ENCODE results near the gene TSSC4. TPM values are rescaled to one million over a fixed set of nuclear protein-coding genes. Genes with fewer than 3 reads are reported as not detected.

Gene TSSC4
- total and polyA plus RNA-seq, 9 of the 15 experiments (the other 6 are each of a cell fraction or from before 2014, with no cell fraction given), result 0.41 to 54.2 (median 11.0) TPM

DNA sequence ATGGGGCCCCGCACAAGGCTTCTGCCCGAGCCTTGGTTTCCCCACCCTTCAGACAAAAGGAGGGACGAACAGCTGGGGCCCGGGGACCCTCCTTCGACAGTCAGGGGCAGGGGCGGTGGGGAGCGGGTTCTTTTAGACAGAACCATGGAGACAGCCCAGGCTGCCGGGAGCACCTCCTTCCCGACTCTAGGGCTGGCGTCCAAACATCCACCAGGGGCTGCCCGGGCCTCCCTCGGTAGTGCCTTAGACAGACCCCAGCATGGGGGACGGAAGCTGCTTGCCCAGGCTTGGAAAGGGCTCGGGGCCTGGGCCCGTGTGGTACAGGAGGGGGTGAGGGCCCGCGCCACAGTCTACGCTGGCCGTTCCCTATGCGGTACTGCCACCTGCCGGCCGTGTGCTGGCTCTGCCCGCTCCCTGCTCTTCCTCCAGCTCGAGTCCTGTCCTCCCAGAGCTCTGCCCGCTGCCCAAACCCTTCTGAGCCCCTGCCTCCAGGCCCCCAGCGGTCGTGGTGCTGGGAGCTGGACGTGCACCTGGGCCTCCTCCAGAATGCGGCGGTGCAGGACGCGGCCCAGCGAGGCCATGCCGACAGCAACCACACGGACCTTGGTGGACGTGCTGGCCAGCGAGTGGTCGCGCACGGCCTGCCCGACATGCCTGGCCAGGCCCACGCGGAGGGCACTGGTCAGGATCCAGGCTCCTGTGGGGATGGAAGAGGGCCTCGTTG is 20.1 kb downstream of the TSSC4 start (continued):
- TF ChIP-seq PHTF2 (CRISPR knock-in tag; IDR thresholded peaks at IDR 0.05) (no peak), BCOR (IDR thresholded peaks at IDR 0.05) (no peak), RCOR1 (IDR thresholded peaks at IDR 0.05; ENCODE audit: borderline replicate concordance in 1 of 2, low read depth in 2 of 2, low read length in 2 of 2) (peak in 1 of 2 experiments; percentile 30; a peak in 1 of 4 replicates), NCOA6 (IDR thresholded peaks at IDR 0.05) (no peak), NUFIP1 (IDR thresholded peaks at IDR 0.05; ENCODE audit: partially characterized antibody) (no peak), XRCC3 (IDR thresholded peaks at IDR 0.05) (no peak), ZNF668 (CRISPR knock-in tag; IDR thresholded peaks at IDR 0.05) (no peak), ZBTB17 (CRISPR knock-in tag; IDR thresholded peaks at IDR 0.05) (no peak), HDAC2 (IDR thresholded peaks at IDR 0.05) (no peak), EHMT2 (IDR thresholded peaks at IDR 0.05) (no peak), TARDBP (IDR thresholded peaks at IDR 0.05) (no peak), ZNF644 (tag; IDR thresholded peaks at IDR 0.05; ENCODE audit: low read depth) (no peak), FOXM1 (IDR thresholded peaks at IDR 0.05; ENCODE audit: low read depth) (no peak), FOXM1 (CRISPR knock-in tag; IDR thresholded peaks at IDR 0.05; ENCODE audit: low read depth) (no peak), MXI1 (IDR thresholded peaks at IDR 0.05; ENCODE audit: low read depth, low read length) (no peak), SMAD4 (CRISPR knock-in tag; conservative IDR thresholded peaks at IDR 0.05) (0 out of 2 replicates have a peak, but pooled peaks have one; percentile 18)
- TF ChIP-seq, protein P1, sequence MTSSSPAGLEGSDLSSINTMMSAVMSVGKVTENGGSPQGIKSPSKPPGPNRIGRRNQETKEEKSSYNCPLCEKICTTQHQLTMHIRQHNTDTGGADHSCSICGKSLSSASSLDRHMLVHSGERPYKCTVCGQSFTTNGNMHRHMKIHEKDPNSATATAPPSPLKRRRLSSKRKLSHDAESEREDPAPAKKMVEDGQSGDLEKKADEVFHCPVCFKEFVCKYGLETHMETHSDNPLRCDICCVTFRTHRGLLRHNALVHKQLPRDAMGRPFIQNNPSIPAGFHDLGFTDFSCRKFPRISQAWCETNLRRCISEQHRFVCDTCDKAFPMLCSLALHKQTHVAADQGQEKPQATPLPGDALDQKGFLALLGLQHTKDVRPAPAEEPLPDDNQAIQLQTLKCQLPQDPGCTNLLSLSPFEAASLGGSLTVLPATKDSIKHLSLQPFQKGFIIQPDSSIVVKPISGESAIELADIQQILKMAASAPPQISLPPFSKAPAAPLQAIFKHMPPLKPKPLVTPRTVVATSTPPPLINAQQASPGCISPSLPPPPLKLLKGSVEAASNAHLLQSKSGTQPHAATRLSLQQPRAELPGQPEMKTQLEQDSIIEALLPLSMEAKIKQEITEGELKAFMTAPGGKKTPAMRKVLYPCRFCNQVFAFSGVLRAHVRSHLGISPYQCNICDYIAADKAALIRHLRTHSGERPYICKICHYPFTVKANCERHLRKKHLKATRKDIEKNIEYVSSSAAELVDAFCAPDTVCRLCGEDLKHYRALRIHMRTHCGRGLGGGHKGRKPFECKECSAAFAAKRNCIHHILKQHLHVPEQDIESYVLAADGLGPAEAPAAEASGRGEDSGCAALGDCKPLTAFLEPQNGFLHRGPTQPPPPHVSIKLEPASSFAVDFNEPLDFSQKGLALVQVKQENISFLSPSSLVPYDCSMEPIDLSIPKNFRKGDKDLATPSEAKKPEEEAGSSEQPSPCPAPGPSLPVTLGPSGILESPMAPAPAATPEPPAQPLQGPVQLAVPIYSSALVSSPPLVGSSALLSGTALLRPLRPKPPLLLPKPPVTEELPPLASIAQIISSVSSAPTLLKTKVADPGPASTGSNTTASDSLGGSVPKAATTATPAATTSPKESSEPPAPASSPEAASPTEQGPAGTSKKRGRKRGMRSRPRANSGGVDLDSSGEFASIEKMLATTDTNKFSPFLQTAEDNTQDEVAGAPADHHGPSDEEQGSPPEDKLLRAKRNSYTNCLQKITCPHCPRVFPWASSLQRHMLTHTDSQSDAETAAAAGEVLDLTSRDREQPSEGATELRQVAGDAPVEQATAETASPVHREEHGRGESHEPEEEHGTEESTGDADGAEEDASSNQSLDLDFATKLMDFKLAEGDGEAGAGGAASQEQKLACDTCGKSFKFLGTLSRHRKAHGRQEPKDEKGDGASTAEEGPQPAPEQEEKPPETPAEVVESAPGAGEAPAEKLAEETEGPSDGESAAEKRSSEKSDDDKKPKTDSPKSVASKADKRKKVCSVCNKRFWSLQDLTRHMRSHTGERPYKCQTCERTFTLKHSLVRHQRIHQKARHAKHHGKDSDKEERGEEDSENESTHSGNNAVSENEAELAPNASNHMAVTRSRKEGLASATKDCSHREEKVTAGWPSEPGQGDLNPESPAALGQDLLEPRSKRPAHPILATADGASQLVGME (CRISPR knock-in tag; IDR thresholded peaks at IDR 0.05), result no peak
- TF ChIP-seq, protein P2, sequence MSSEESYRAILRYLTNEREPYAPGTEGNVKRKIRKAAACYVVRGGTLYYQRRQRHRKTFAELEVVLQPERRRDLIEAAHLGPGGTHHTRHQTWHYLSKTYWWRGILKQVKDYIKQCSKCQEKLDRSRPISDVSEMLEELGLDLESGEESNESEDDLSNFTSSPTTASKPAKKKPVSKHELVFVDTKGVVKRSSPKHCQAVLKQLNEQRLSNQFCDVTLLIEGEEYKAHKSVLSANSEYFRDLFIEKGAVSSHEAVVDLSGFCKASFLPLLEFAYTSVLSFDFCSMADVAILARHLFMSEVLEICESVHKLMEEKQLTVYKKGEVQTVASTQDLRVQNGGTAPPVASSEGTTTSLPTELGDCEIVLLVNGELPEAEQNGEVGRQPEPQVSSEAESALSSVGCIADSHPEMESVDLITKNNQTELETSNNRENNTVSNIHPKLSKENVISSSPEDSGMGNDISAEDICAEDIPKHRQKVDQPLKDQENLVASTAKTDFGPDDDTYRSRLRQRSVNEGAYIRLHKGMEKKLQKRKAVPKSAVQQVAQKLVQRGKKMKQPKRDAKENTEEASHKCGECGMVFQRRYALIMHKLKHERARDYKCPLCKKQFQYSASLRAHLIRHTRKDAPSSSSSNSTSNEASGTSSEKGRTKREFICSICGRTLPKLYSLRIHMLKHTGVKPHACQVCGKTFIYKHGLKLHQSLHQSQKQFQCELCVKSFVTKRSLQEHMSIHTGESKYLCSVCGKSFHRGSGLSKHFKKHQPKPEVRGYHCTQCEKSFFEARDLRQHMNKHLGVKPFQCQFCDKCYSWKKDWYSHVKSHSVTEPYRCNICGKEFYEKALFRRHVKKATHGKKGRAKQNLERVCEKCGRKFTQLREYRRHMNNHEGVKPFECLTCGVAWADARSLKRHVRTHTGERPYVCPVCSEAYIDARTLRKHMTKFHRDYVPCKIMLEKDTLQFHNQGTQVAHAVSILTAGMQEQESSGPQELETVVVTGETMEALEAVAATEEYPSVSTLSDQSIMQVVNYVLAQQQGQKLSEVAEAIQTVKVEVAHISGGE (CRISPR knock-in tag; IDR thresholded peaks at IDR 0.05), result no peak
- TF ChIP-seq, protein P3, sequence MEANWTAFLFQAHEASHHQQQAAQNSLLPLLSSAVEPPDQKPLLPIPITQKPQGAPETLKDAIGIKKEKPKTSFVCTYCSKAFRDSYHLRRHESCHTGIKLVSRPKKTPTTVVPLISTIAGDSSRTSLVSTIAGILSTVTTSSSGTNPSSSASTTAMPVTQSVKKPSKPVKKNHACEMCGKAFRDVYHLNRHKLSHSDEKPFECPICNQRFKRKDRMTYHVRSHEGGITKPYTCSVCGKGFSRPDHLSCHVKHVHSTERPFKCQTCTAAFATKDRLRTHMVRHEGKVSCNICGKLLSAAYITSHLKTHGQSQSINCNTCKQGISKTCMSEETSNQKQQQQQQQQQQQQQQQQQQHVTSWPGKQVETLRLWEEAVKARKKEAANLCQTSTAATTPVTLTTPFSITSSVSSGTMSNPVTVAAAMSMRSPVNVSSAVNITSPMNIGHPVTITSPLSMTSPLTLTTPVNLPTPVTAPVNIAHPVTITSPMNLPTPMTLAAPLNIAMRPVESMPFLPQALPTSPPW (CRISPR knock-in tag; IDR thresholded peaks at IDR 0.05), result peak; percentile 65

Measured in K562 (cell line).